ENCODE results near the gene SRPK2. TPM values are rescaled to one million over a fixed set of nuclear protein-coding genes. Genes with fewer than 3 reads are reported as not detected.
"Not testable (repeated sequence)": the region's sequence is repeated elsewhere in the genome, so short reads cannot be mapped to it uniquely, and the experiment has no call there.

The SRPK2 gene
- total RNA-seq, 3 donors from 2014 or later: 44.6 to 68.2 (median 60.6) TPM

GRCh38 chr7:105268511-105269392 is 120.0 kb downstream of the SRPK2 start:
- peak overlapping the region; percentile 41 to 63 (median 47) for H3K4me3 ChIP-seq
- TF ChIP-seq POLR2A (IDR thresholded peaks at IDR 0.05) (no peak), POLR2AphosphoS5 (IDR thresholded peaks at IDR 0.05) (peak in 1 of 3 donors; percentile 31)
- no peaks in the 10 kb centered on the region for H3K9me3 ChIP-seq
- H3K27ac ChIP-seq: peak overlapping the region; percentile 78 to 83
- DNase-seq (ENCODE audit: low spot score in 2 of 2): no peak
- H3K27me3 ChIP-seq: no peaks in the 10 kb centered on the region
- H3K36me3 ChIP-seq: no peaks in the 10 kb centered on the region
- intact Hi-C loops (cut with DNase I; ENCODE audit: low total_unique reads): no loop called here
- H3K4me1 ChIP-seq: no peaks in the 10 kb centered on the region

GRCh38 chr7:105268056-105268455 is 120.7 kb downstream of the SRPK2 start:
- Histone ChIP-seq H3K27ac (peak overlapping the region; percentile 14 to 78), H3K4me1 (no peaks in the 10 kb centered on the region)
- DNase-seq (ENCODE audit: low spot score in 2 of 2): no peak

GRCh38 chr7:105267244-105267643 is 121.5 kb downstream of the SRPK2 start:
- intact Hi-C loops (cut with DNase I; ENCODE audit: low total_unique reads): no loop called here
- Histone ChIP-seq H3K27me3 (no peaks in the 10 kb centered on the region), H3K4me1 (no peaks in the 10 kb centered on the region), H3K27ac (no peak overlapping the region), H3K9me3 (no peaks in the 10 kb centered on the region), H3K4me3 (peak overlapping the region in 2 of 3 donors; percentile 47 to 63), H3K36me3 (no peaks in the 10 kb centered on the region)
- no peak for DNase-seq (ENCODE audit: low spot score in 2 of 2)
- TF ChIP-seq CTCF (IDR thresholded peaks at IDR 0.05) (no peak), POLR2A (IDR thresholded peaks at IDR 0.05) (no peak), POLR2AphosphoS5 (IDR thresholded peaks at IDR 0.05) (no peak)

More at GRCh38 chr7:105268056-105268455, 120.7 kb downstream of the SRPK2 start:
- Histone ChIP-seq H3K27me3 (no peaks in the 10 kb centered on the region), H3K36me3 (no peaks in the 10 kb centered on the region), H3K9me3 (no peaks in the 10 kb centered on the region), H3K4me3 (peak overlapping the region; percentile 41 to 63 (median 47))
- TF ChIP-seq CTCF (IDR thresholded peaks at IDR 0.05) (peak in 1 of 3 donors; percentile 25), POLR2AphosphoS5 (IDR thresholded peaks at IDR 0.05) (no peak), POLR2A (IDR thresholded peaks at IDR 0.05) (no peak)
- intact Hi-C loops (cut with DNase I; ENCODE audit: low total_unique reads): no loop called here

DNA sequence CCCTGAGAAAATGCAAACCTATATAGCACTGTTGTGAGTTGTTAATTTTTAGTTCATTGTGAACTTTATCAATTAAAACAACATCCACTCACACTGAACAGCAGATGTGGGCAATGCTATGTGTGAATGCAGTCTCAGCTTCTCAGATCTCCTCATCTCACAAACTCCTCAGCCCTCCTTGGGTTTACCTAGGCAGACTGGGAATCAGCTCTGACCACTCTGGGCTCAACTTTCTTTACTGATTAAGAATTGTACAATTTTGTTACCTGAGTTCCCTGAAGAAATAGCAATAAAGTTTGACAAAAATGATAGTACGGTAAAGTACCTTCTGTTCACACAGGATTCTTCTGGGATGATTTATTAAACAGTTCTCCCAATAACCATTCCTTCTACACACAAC is 124.0 kb downstream of the SRPK2 start:
- Histone ChIP-seq H3K4me1 (no peaks in the 10 kb centered on the region), H3K27me3 (no peaks in the 10 kb centered on the region), H3K36me3 (no peaks in the 10 kb centered on the region), H3K9me3 (no peaks in the 10 kb centered on the region), H3K4me3 (no peak overlapping the region), H3K27ac (no peak overlapping the region)
- intact Hi-C loops (cut with DNase I; ENCODE audit: low total_unique reads): no loop called here
- TF ChIP-seq POLR2AphosphoS5 (IDR thresholded peaks at IDR 0.05) (no peak), POLR2A (IDR thresholded peaks at IDR 0.05) (no peak), CTCF (IDR thresholded peaks at IDR 0.05) (no peak)
- DNase-seq (ENCODE audit: low spot score in 2 of 2): no peak

- no peaks in the 10 kb centered on the region for H3K9me3 ChIP-seq
- intact Hi-C loops (cut with DNase I; ENCODE audit: low total_unique reads): no loop called here
- H3K27me3 ChIP-seq: no peaks in the 10 kb centered on the region
- no peak overlapping the region for H3K27ac ChIP-seq
- no peak for DNase-seq (ENCODE audit: low spot score in 2 of 2)
- H3K36me3 ChIP-seq: no peaks in the 10 kb centered on the region
- peaks cover 0 to 6% of the 10 kb centered on the region in 2 donors for H3K4me1 ChIP-seq
- no peak for TF ChIP-seq POLR2AphosphoS5 (IDR thresholded peaks at IDR 0.05)
- TF ChIP-seq CTCF (IDR thresholded peaks at IDR 0.05): no peak
- TF ChIP-seq POLR2A (IDR thresholded peaks at IDR 0.05): no peak
- no peak overlapping the region for H3K4me3 ChIP-seq
Measured at GRCh38 chr7:105261689-105262088, 127.0 kb downstream of the SRPK2 start.

DNA sequence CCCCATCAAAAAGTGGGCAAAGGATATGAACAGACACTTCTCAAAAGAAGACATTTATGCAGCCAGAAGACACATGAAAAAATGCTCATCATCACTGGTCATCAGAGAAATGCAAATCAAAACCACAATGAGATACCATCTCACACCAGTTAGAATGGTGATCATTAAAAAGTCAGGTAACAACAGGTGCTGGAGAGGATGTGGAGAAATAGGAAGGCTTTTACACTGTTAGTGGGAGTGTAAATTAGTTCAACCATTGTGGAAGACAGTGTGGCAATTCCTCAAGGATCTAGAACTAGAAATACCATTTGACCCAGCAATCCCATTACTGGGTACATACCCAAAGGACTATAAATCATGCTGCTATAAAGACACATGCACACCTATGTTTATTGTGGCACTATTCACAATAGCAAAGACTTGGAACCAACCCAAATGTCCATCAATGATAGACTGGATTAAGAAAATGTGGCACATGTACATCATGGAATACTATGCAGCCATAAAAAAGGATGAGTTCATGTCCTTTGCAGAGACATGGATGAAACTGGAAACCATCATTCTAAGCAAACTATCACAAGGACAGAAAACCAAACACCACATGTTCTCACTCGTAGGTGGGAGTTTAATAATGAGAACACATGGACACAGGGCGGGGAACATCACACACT is 128.4 kb downstream of the SRPK2 start:
- DNase-seq (ENCODE audit: low spot score in 2 of 2); H3K4me3 ChIP-seq; H3K4me1 ChIP-seq; H3K36me3 ChIP-seq; H3K27ac ChIP-seq; intact Hi-C loops (cut with DNase I; ENCODE audit: low total_unique reads); H3K9me3 ChIP-seq; H3K27me3 ChIP-seq: not testable (repeated sequence)

DNA sequence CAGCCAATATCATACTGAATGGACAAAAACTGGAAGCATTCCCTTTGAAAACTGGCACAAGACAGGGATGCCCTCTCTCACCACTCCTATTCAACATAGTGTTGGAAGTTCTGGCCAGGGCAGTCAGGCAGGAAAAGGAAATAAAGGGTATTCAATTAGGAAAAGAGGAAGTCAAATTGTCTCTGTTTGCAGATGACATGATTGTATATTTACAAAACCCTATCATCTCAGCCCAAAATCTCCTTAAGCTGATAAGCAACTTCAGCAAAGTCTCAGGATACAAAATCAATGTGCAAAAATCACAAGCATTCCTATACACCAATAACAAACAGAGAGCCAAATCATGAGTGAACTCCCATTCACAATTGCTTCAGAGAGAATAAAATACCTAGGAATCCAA is 129.8 kb downstream of the SRPK2 start:
- H3K4me3 ChIP-seq; H3K27ac ChIP-seq; intact Hi-C loops (cut with DNase I; ENCODE audit: low total_unique reads); DNase-seq (ENCODE audit: low spot score in 2 of 2); H3K27me3 ChIP-seq; H3K4me1 ChIP-seq; H3K36me3 ChIP-seq; H3K9me3 ChIP-seq: not testable (repeated sequence)

Data from breast epithelium (tissue), 4 donors.